DND-41 (cell line): ENCODE measurements around the gene ZNF473.

Experiments used
- ATAC-seq: fragments of 200-7000 bp; cut with Tn5 transposase; 3 replicates; pipeline ENCODE4 v1.9.1; 2021; ENCODE audit warnings: low read depth; ENCODE audit not compliant: insufficient read depth
- DNase-seq: peaks from one replicate; pipeline ENCODE4 v3.0.0-alpha.2; 2020
- H2AFZ ChIP-seq: 2 replicates; pipeline ENCODE4 v1.6.0; 2012; ENCODE audit warnings: low read depth, low read length
- H3K27ac ChIP-seq: 2 replicates; pipeline ENCODE4 v1.5.1; 2012; ENCODE audit warnings: low read length, inconsistent platforms
- H3K27me3 ChIP-seq: fragments of 200-600 bp; sonication (generic); 2 replicates; pipeline ENCODE4 v1.6.0; 2012; ENCODE audit warnings: low read length, mild to moderate bottlenecking, inconsistent platforms; ENCODE audit not compliant: insufficient read depth, poor library complexity
- H3K36me3 ChIP-seq: 2 replicates; pipeline ENCODE4 v1.5.1; 2012; ENCODE audit warnings: low read length, inconsistent platforms; ENCODE audit not compliant: insufficient read depth
- H3K4me1 ChIP-seq: 2 replicates; pipeline ENCODE4 v1.5.1; 2012; ENCODE audit warnings: mild to moderate bottlenecking, low read length; ENCODE audit not compliant: insufficient read depth
- H3K4me2 ChIP-seq: 2 replicates; pipeline ENCODE4 v1.6.0; 2012; ENCODE audit warnings: mild to moderate bottlenecking, moderate library complexity, low read length, inconsistent platforms; ENCODE audit not compliant: insufficient read depth
- H3K4me3 ChIP-seq, 2 experiments: fragments of 200-600 bp in 1 of 2; shearing (Covaris generic) in 1 of 2; 2 replicates each; pipeline ENCODE4 v1.5.1; 2012 to 2016; ENCODE audit warnings: inconsistent platforms in 2 of 2, low read length in 2 of 2, mild to moderate bottlenecking in 2 of 2, low read depth in 1 of 2, moderate library complexity in 1 of 2
- H3K79me2 ChIP-seq: 2 replicates; pipeline ENCODE4 v1.6.0; 2012; ENCODE audit warnings: low read length, inconsistent platforms; ENCODE audit not compliant: insufficient read depth
- H3K9ac ChIP-seq: 2 replicates; pipeline ENCODE4 v1.6.0; 2012; ENCODE audit warnings: low read depth, mild to moderate bottlenecking, inconsistent platforms, low read length, moderate library complexity
- H3K9me3 ChIP-seq: 2 replicates; pipeline ENCODE4 v1.5.1; 2012; ENCODE audit warnings: low read length, moderate library complexity, mild to moderate bottlenecking, inconsistent platforms; ENCODE audit not compliant: insufficient read depth, severe bottlenecking
- H4K20me1 ChIP-seq: 2 replicates; pipeline ENCODE4 v1.6.0; 2012; ENCODE audit warnings: low read length; ENCODE audit not compliant: insufficient read depth
- EZH2 ChIP-seq: IDR thresholded peaks from 3 replicates; pipeline ENCODE4 v1.6.1; 2012; ENCODE audit warnings: borderline replicate concordance, low read depth, mild to moderate bottlenecking, moderate library complexity, low read length, inconsistent platforms; ENCODE audit not compliant: severe bottlenecking
- TF ChIP-seq, protein P1 (sequence below): IDR thresholded peaks from 2 replicates; pipeline ENCODE4 v1.5.1; 2012; ENCODE audit warnings: borderline replicate concordance, low read length, moderate library complexity, mild to moderate bottlenecking; ENCODE audit not compliant: poor library complexity, severe bottlenecking; ENCODE audit errors: extremely low read depth

ZNF473 gene

DNA sequence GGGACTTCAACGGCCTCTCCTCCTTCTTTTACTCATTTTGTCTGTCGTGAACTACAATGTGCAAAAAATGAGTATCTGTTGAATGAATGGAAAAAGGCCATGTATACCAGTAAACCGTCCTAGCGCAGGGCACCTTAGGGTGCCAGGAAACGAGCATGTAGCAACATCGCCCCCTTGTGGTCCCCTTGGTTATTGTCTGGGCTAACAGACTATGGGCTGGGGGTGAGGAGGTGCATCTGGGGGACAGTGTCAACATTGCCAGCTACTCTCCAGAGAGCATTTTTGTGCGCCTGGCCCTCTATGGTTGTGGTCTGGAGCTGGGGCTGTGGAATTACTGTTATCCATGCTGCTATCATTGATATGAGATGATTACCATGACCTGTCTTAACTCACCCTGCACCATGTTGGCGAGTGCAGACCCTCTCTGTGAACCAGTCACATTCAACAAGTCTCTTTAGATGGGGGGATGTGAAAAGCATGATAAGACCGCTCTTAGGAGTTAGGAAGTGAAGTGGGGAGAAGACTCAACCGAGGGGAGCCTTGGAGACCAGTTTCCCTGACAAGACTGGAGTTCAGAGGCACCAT, 42.1 kb upstream of the ZNF473 start:
- H3K4me3 ChIP-seq = no peak overlapping the region
- peak; percentile 67 for ATAC-seq
- TF ChIP-seq, protein P1, sequence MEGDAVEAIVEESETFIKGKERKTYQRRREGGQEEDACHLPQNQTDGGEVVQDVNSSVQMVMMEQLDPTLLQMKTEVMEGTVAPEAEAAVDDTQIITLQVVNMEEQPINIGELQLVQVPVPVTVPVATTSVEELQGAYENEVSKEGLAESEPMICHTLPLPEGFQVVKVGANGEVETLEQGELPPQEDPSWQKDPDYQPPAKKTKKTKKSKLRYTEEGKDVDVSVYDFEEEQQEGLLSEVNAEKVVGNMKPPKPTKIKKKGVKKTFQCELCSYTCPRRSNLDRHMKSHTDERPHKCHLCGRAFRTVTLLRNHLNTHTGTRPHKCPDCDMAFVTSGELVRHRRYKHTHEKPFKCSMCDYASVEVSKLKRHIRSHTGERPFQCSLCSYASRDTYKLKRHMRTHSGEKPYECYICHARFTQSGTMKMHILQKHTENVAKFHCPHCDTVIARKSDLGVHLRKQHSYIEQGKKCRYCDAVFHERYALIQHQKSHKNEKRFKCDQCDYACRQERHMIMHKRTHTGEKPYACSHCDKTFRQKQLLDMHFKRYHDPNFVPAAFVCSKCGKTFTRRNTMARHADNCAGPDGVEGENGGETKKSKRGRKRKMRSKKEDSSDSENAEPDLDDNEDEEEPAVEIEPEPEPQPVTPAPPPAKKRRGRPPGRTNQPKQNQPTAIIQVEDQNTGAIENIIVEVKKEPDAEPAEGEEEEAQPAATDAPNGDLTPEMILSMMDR = peak; percentile 95
- TF ChIP-seq EZH2 = no peak
- H3K27ac ChIP-seq = no peak overlapping the region
- H2AFZ ChIP-seq = no peak overlapping the region
- DNase-seq = peak; percentile 72
- no peaks in the 10 kb centered on the region for H3K79me2 ChIP-seq
- no peak overlapping the region for H3K4me2 ChIP-seq
- H3K4me1 ChIP-seq = no peaks in the 10 kb centered on the region
- H4K20me1 ChIP-seq = peaks cover 50% of the 10 kb centered on the region
- H3K9ac ChIP-seq = no peak overlapping the region
- H3K27me3 ChIP-seq = no peaks in the 10 kb centered on the region
- H3K9me3 ChIP-seq = no peaks in the 10 kb centered on the region
- H3K36me3 ChIP-seq = peaks cover 49% of the 10 kb centered on the region

DNA sequence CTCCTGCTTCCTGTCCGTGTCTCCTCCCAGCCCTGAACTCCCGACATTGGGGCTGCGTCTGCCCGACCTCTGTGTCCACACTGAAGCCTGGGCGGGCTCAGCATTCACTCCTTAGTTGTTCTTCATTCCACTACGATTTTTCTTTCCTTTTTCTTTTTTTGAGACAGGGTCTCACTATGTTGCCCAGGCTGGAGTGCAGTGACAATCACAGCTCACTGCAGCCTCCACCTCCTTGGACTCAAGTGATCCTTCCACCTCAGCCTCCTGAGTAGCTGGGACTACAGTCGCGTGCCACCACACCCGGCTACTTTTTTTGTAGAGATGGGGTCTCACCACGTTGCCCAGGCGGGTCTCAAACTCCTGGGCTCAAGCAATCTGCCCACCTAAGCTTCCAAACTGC, 41.3 kb upstream of the ZNF473 start:
- ATAC-seq (no peak), DNase-seq (no peak)
- no peak overlapping the region for H2AFZ ChIP-seq
- no peak overlapping the region for H3K4me3 ChIP-seq
- no peak overlapping the region for H3K27ac ChIP-seq
- no peak for TF ChIP-seq EZH2
- TF ChIP-seq, protein P1 = no peak
- H3K36me3 ChIP-seq = peaks cover 51% of the 10 kb centered on the region
- peaks cover 54% of the 10 kb centered on the region for H4K20me1 ChIP-seq
- H3K4me1 ChIP-seq = no peaks in the 10 kb centered on the region
- H3K4me2 ChIP-seq = no peak overlapping the region
- H3K9ac ChIP-seq = no peak overlapping the region
- H3K27me3 ChIP-seq = no peaks in the 10 kb centered on the region
- H3K9me3 ChIP-seq = no peaks in the 10 kb centered on the region
- no peaks in the 10 kb centered on the region for H3K79me2 ChIP-seq

DNA sequence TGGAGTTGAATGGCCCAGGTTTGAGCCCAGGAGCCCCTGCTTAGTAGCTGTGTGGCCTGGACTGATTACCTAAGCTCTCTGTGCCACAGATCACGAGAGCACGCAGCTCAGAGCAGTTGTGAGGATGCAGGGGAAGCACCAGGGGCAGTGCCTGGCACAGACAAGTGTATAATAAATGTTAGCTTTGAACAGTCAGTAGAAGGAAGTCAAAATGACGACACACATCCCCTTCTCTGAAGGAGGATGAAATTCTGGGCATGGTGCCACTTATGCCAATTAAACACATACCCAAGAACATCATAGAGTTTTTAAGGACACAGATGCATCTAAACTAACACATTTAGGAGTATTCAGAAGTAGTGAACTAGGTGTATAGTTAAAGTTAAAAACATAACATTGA, 39.9 kb upstream of the ZNF473 start:
- H3K4me2 ChIP-seq = no peak overlapping the region
- H3K79me2 ChIP-seq = no peaks in the 10 kb centered on the region
- no peaks in the 10 kb centered on the region for H3K4me1 ChIP-seq
- TF ChIP-seq, protein P1 = no peak
- TF ChIP-seq EZH2 = no peak
- no peaks in the 10 kb centered on the region for H3K9me3 ChIP-seq
- H2AFZ ChIP-seq = no peak overlapping the region
- H3K27me3 ChIP-seq = no peaks in the 10 kb centered on the region
- ATAC-seq (no peak), DNase-seq (no peak)
- H4K20me1 ChIP-seq = peaks cover 56% of the 10 kb centered on the region
- H3K9ac ChIP-seq = no peak overlapping the region
- peaks cover 53% of the 10 kb centered on the region for H3K36me3 ChIP-seq
- no peak overlapping the region for H3K27ac ChIP-seq
- no peak overlapping the region for H3K4me3 ChIP-seq

DNA sequence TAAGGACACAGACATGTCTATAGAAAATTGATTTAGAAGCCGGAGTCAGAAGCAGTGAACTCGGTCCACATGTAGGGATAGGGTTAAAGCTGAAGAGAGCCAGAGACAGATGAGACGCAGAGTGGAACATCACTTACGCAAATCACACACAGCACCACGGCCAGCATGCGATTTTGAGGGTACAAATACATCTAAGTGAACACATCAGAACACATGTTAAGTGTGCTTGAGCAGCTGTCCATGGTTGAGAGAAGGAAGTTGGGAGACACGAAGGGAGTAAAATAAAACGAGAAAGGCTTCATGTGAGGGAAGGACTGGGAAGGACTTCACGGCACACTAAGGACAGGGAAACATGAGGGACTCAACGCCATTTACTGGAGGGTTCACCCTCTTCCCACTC, 39.5 kb upstream of the ZNF473 start:
- no peak overlapping the region for H2AFZ ChIP-seq
- TF ChIP-seq, protein P1 = no peak
- no peak for TF ChIP-seq EZH2
- no peaks in the 10 kb centered on the region for H3K9me3 ChIP-seq
- H3K36me3 ChIP-seq = peaks cover 58% of the 10 kb centered on the region
- peaks cover 56% of the 10 kb centered on the region for H4K20me1 ChIP-seq
- no peak overlapping the region for H3K27ac ChIP-seq
- H3K4me1 ChIP-seq = no peaks in the 10 kb centered on the region
- H3K4me2 ChIP-seq = no peak overlapping the region
- DNase-seq (no peak), ATAC-seq (no peak)
- no peak overlapping the region for H3K4me3 ChIP-seq
- no peak overlapping the region for H3K9ac ChIP-seq
- no peaks in the 10 kb centered on the region for H3K27me3 ChIP-seq
- H3K79me2 ChIP-seq = no peaks in the 10 kb centered on the region
